Stimulated activated CD8-positive, alpha-beta memory T cell treated with anti-CD3 and anti-CD28 coated beads, Interleukin-12 subunit alpha, Interleukin-12 subunit beta, amount 100 ng/mL, for 24 hours (primary cell): Measurements from ENCODE around the gene PANK4.

Experiments used
- DNase-seq: peaks from one replicate; pipeline ENCODE4 v3.0.0-alpha.2; 2020; ENCODE audit errors: extremely low read depth

Gene PANK4

GRCh38 chr1:2512862-2513421, 13.5 kb downstream of the PANK4 start:
- DNase-seq: no peak

DNA sequence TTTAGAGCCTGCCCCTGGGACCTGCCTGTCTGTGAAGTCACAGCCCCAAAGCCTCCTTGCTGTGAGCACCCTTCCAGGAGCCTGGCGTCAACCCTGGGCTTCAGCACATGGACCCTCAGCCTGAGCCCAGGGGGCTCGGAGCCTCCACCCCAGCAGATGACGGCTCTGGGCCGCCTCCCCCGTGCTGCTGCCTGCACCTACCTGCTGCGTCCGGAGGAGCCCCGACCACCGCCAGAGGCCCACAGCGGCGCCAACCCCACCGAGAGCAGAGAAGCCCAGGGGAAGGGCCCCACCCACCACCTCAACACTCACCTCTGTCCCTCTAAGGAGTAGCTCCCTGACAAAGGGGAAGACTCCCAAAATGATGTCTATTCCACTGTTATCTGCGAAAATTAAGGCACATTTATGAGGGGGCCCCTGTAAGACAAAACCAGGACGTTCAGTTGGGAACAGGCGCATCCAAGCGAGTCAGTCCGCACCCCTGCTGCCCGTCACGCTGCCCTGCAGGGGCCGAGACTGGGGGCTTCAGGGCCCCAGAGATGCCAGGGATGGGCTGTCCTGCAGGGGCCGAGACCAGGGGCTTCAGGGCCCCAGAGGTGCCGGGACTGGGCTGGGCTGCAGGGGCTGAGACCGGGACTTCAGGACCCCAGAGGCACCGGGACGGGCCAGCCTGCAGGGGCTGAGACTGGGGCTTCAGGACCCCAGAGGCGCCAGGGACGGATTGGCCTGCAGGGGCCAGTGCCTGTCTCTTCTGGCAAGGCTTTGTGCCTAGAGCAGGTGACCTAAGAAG, 15.8 kb downstream of the PANK4 start:
- no peak for DNase-seq

DNA sequence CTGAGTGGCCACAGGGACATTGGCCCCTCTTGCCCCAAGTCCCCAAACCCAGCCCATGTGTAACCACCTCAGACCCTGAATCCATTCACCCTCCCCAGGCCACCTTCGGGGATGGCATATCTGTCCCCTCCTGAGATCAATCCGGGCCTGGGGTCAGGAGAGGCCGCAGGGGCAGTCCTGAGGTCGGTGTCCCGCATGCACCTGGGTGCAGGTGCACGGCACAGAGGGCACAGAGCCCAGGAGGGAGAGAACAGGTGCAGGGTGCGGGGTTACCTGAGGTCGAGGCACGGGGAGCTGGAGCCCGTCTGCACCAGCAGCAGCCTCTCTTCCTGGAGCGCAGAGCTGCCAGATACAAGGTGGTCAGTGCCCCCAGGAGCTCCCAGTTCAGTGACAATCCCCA, 16.8 kb downstream of the PANK4 start:
- DNase-seq: no peak

GRCh38 chr1:2508751-2509150, 17.6 kb downstream of the PANK4 start:
- no peak for DNase-seq

GRCh38 chr1:2508180-2508579, 18.2 kb downstream of the PANK4 start:
- DNase-seq: no peak

DNA sequence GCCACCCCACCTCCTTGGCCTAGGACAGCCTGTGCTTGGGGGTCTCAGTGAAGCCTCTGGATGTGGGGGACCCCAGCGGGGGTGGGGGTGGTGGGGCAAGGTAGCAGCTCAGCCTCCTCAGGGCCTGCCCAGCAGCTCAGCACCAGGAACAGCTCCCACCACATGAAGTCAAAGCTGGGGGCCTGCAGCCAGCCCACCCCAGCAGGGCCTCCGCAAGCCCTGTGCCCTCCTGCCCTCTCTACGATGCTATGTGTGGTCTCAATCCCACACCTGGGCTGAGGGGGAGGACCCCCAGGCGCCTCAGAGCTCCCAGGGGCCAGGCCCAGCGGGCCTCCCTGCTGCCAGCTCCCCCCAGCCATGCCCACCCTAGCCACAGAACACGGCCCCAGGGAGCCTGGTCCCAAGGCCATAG, 18.6 kb downstream of the PANK4 start:
- no peak for DNase-seq

DNA sequence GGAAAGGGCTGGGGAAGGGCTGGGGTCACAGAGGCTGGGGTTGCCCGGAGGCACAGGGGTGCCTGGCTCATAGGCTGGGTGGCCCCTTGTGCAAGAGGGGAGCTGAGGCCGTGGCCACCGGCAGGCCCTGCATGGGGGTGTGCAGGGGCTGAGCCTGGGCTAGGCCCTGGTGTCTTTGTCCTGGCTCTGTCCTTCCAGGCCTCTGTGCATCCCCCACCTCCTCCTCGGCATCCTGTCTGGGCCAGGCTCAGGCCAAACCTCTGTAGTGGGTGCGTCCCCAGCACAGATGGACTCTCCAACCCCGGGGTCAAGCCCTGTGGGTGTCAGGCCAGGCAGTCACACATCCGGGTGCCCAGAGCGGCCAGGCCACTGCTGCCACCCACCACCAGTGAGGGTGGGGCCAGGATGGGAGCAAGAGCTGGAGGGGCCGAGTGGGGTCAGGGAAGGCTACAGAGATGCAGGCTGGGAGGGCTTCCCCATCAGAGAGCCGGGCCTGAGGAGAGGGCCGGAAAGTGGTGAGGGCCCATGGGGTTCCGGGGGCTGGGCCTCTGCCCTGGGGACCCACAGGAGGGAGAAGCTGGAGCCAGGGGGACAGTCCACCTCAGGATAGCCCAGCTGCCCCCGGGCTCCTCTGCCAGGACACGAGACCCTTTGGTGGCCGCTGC, 19.4 kb downstream of the PANK4 start:
- no peak for DNase-seq

GRCh38 chr1:2506007-2506860, 20.2 kb downstream of the PANK4 start:
- no peak for DNase-seq

DNA sequence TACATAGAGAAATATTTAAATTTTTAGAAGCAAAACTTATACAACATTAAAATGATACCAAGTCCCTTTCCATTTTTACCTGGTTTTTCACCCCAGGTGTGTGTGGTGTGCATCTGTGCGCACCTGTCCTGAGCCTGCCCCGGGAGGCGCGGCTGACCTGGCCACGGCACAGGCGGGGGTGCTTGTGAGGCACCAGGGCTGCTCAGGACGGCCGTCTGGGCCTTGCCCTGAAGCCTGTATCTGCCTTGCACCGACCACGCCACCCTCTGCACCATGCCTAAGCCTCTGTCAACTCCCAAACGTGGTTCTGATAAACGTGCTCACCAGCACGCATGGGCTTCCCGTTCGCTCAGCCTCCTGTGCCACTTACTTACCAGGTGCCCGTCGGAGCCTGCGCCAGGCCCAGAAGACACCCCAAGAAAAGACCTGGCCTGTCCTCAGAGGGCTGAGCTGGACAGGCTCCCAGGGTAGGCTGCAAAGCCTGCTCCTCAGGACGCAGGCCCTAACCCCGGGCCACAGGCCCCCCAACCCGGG, 20.9 kb downstream of the PANK4 start:
- no peak for DNase-seq

DNA sequence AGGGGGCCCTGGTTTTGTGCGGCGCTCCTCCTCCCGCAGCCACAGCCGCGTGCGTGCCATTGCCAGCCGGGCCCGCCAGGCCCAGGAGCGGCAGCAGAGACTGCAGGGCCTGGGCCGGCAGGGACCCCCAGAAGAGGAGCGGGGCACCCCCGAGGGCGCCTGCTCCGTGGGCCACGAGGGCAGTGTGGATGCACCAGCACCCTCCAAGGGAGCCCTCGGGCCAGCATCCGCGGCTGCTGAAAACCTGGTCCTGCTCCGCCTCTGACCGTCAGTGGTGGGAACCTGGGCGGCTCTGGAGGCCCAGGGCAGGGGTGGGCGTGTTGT, 21.5 kb downstream of the PANK4 start:
- DNase-seq: no peak

DNA sequence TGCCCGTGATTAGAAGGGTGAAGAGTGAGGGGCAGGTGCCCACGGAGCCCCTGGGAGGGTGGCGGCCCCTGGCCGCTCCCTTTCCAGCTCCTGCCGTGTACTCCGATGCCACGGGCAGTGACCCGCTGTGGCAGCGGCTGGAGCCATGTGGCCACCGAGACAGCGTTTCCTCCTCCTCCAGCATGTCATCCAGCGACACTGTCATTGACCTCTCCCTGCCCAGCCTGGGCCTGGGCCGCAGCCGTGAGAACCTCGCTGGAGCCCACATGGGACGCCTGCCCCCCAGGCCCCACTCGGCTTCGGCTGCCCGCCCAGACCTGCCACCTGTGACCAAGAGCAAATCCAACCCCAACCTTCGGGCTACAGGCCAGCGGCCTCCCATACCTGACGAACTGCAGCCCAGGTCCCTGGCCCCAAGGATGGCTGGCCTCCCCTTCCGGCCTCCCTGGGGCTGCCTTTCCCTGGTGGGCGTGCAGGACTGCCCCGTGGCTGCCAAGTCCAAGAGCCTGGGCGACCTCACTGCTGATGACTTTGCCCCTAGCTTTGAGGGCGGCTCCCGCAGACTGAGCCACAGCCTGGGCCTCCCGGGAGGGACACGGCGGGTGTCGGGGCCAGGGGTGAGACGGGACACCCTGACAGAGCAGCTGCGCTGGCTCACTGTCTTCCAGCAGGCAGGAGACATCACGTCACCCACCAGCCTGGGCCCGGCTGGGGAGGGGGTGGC, 22.0 kb downstream of the PANK4 start:
- DNase-seq: no peak

- no peak for DNase-seq
Measured at GRCh38 chr1:2503554-2504224, 22.7 kb downstream of the PANK4 start.

DNA sequence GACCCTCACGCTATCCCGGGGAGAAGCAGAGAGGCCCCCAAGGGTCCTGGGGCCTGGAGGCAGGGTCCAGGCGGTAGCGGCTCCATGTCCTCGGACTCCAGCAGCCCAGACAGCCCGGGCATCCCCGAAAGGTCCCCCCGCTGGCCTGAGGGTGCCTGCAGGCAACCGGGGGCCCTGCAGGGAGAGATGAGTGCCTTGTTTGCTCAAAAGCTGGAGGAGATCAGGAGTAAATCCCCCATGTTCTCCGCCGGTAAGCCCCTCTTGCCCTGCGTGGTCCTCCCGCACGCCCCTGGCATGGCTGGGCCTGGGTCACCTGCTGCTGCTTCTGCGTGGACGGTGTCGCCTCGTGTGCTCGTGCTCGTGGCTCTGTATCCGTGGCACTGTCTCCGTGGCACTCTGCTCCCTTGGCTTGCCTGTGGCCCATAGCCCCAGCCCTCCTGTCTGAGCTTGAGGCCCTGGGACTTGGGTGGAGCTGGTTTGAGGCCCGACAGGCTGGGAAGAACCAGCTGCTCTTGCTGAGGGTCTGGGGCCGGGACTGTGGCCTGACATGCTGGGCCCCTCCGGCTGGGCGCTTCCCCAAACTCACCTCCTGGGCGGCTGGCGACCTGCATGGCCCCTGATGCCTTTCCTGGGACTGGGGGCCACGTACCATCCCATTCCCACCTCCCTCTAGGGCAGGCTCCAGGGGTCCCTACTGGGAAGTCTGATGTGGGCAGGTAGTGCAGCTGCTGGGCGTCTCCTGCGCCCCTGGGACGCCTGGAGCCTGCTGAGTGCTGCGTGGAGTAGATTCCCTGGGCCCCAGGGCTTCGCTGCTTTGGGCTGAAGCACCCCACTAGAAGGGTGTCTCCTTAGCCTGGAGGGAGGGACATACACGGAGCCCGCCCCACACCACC, 23.5 kb downstream of the PANK4 start:
- DNase-seq: no peak

- no peak for DNase-seq
Measured at GRCh38 chr1:2502210-2502609, 24.2 kb downstream of the PANK4 start.

GRCh38 chr1:2501820-2502119, 24.6 kb downstream of the PANK4 start:
- no peak for DNase-seq

DNA sequence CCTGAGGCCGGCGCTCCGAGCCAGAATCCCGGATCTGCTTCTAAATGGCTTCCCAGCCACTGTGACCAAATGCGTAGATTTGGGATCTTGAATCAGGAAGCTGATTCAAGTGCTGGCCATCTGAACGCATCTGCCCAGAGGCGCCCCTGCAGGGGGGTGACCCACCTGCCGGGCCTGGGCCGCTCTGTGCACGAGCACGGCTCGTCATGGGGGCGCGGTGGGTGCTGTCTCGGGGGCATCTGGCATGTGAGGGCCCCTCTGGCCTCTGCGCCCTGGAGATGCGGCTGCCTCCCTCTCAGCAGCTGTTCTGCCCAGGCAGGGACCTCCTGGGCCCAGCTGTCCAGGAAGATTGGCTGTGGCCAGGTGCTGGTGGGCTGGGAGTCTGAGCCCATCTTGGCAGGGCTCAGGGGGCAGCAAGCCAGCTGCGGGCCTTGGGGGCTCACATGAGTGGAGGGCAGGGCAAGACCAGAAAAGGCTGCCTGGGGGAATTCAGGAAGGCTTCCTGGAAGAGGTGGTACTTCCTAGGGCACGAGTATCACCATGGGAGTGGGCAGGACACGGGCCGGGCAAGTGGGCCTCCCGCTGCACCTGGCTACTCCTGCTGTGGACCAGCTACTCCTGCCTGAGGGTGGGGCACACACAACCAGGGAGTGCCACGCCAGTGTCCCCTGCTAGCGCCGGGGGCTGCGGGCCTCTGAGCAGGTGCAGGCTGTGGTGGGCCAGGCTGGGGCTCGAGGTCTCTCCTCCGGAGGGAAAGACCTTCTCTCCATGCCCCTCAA, 25.2 kb downstream of the PANK4 start:
- no peak for DNase-seq

GRCh38 chr1:2499986-2500596, 26.3 kb downstream of the PANK4 start:
- no peak for DNase-seq

- DNase-seq: no peak
Measured at GRCh38 chr1:2499260-2499659, 27.1 kb downstream of the PANK4 start.

GRCh38 chr1:2498648-2499047, 27.7 kb downstream of the PANK4 start:
- no peak for DNase-seq
